Renal pelvis (tissue), 12 donors: ENCODE results near the gene PCDHB3. TPM values are rescaled to one million over a fixed set of nuclear protein-coding genes. Genes with fewer than 3 reads are reported as not detected.
"Not testable (repeated sequence)": the region's sequence is repeated elsewhere in the genome, so short reads cannot be mapped to it uniquely, and the experiment has no call there.

ENCODE experiments used
- DNase-seq: peaks from one replicate; pipeline ENCODE4 v3.0.0-alpha.2; 2013
- long read RNA-seq, 16 experiments: transcript quantifications; one replicate each; lab custom pipeline, GENCODE V29; 2026
- polyA plus RNA-seq, 3 donors: library from polyadenylated mRNA; unstranded; fragments of 120-200 nt; gene quantifications; one replicate each; pipeline ENCODE4 v1.2.1, GENCODE V29; 2013; ENCODE audit not compliant: insufficient read length in 3 of 3

The PCDHB3 gene
- polyA plus RNA-seq = 1 to 10 TPM; 3.7 to 4.7 (median 3.8) TPM
- long read RNA-seq, donor 1, partial matches to known transcripts = 0 of 1 reads
- long read RNA-seq, donor 1, other reads (novel, unspliced or antisense) = 0 of 1 reads
- long read RNA-seq, donor 2, partial matches to known transcripts = 0 of 3 reads
- long read RNA-seq, donor 2, other reads (novel, unspliced or antisense) = 0 of 3 reads
- long read RNA-seq, donor 3, partial matches to known transcripts = 0 of 2 reads
- long read RNA-seq, donor 3, other reads (novel, unspliced or antisense) = 0 of 2 reads
- long read RNA-seq, donor 4, partial matches to known transcripts = 0 of 1 reads
- long read RNA-seq, donor 4, other reads (novel, unspliced or antisense) = 0 of 1 reads
- long read RNA-seq, donor 5, partial matches to known transcripts = 0 of 2 reads
- long read RNA-seq, donor 5, other reads (novel, unspliced or antisense) = 0 of 2 reads
- long read RNA-seq, donor 6, partial matches to known transcripts = 0 of 2 reads
- long read RNA-seq, donor 6, other reads (novel, unspliced or antisense) = 0 of 2 reads
- long read RNA-seq, donor 7, partial matches to known transcripts = 0 of 3 reads
- long read RNA-seq, donor 7, other reads (novel, unspliced or antisense) = 0 of 3 reads
- long read RNA-seq, donor 8, partial matches to known transcripts = 0 of 1 reads
- long read RNA-seq, donor 8, other reads (novel, unspliced or antisense) = 0 of 1 reads
- long read RNA-seq, donor 9, partial matches to known transcripts = 0 of 1 reads
- long read RNA-seq, donor 9, other reads (novel, unspliced or antisense) = 0 of 1 reads
- long read RNA-seq, donor 10, partial matches to known transcripts = 0 of 2 reads
- long read RNA-seq, donor 10, other reads (novel, unspliced or antisense) = 0 of 2 reads
- long read RNA-seq, donor 11 = 0 reads
- long read RNA-seq, donor 12, transcript PCDHB3-201 (1 exons, 3,355 nt) = major isoform, 9 of 9 reads
- long read RNA-seq, donor 12, partial matches to known transcripts = 0 of 9 reads
- long read RNA-seq, donor 12, other reads (novel, unspliced or antisense) = 0 of 9 reads
- long read RNA-seq, donor 13, partial matches to known transcripts = 0 of 1 reads
- long read RNA-seq, donor 13, other reads (novel, unspliced or antisense) = 0 of 1 reads
- long read RNA-seq, donor 14, partial matches to known transcripts = 0 of 1 reads
- long read RNA-seq, donor 14, other reads (novel, unspliced or antisense) = 0 of 1 reads
- long read RNA-seq, donor 15, transcript PCDHB3-201 (1 exons, 3,355 nt) = major isoform, 7 of 7 reads
- long read RNA-seq, donor 15, partial matches to known transcripts = 0 of 7 reads
- long read RNA-seq, donor 15, other reads (novel, unspliced or antisense) = 0 of 7 reads
- long read RNA-seq, donor 16, partial matches to known transcripts = 0 of 1 reads
- long read RNA-seq, donor 16, other reads (novel, unspliced or antisense) = 0 of 1 reads

GRCh38 chr5:141100243-141100805 lies at the start of gene PCDHB3:
Gene PCDHB3, plus strand, starts transcription at chr5:141100473. Its CDS starts 177 bp downstream, at chr5:141100650.
- no peak for DNase-seq

- DNase-seq = peak; percentile 30
Measured at GRCh38 chr5:141050622-141051520, 49.4 kb upstream of the PCDHB3 start, which contains the start of gene PCDHB1. Gene PCDHB1, plus strand, starts transcription at chr5:141051374. Its CDS starts 97 bp downstream, at chr5:141051471.

DNA sequence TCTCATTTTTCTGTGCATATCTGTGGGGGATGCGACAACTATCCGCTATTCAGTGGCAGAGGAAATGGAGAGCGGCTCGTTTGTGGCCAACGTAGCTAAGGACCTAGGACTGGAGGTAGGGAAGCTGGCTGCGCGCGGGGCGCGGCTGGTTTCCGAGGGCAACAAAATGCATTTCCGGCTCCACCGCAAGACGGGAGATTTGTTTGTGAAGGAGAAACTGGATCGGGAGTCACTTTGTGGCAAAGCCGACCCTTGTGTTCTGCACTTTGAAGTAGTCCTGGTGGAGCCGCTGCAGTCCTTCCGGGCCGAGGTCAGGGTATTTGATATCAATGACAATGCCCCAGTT lies 48.8 kb upstream of the PCDHB3 start:
- no peak for DNase-seq

- DNase-seq = no peak
Measured at GRCh38 chr5:141077826-141078225, 22.4 kb upstream of the PCDHB3 start.

- DNase-seq = no peak
Measured at GRCh38 chr5:141082228-141082627, 18.0 kb upstream of the PCDHB3 start.

GRCh38 chr5:141084487-141084989 lies 15.7 kb upstream of the PCDHB3 start:
- peak; percentile 30 for DNase-seq

DNA sequence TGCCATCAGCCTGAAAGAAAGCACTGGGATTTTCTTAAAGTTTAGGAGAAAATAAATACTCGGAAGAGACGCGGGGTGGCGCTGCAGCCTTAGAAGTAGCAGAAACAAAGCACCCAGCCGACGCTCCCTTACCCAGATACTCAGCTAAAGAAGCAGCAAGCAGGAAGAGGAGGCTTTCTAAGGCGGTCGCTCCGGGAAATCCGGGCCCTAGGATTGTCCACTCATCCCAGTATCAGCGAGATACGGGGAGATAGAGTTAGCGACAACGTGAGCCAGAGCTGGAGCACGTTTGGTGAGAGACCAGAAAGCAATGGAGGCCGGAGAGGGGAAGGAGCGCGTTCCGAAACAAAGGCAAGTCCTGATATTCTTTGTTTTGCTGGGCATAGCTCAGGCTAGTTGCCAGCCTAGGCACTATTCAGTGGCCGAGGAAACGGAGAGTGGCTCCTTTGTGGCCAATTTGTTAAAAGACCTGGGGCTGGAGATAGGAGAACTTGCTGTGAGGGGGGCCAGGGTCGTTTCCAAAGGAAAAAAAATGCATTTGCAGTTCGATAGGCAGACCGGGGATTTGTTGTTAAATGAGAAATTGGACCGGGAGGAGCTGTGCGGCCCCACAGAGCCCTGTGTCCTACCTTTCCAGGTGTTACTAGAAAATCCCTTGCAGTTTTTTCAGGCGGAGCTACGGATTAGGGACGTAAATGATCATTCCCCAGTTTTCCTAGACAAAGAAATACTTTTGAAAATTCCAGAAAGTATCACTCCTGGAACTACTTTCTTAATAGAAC lies 5.6 kb upstream of the PCDHB3 start, which contains the start of gene PCDHB2:
PCDHB2 (plus strand) TSS at position 135 of the 782 bp plus-strand sequence; CDS start at position 311, 176 bp downstream.
- peak; percentile 9 for DNase-seq

GRCh38 chr5:141095263-141095641 lies 5.0 kb upstream of the PCDHB3 start:
- DNase-seq = no peak

DNA sequence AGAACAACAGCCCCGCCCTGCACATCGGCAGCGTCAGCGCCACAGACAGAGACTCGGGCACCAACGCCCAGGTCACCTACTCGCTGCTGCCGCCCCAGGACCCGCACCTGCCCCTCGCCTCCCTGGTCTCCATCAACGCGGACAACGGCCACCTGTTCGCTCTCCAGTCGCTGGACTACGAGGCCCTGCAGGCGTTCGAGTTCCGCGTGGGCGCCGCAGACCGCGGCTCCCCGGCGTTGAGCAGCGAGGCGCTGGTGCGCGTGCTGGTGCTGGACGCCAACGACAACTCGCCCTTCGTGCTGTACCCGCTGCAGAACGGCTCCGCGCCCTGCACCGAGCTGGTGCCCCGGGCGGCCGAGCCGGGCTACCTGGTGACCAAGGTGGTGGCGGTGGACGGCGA lies 4.1 kb upstream of the PCDHB3 start:
- not testable (repeated sequence) for DNase-seq

GRCh38 chr5:141096586-141096985 lies 3.7 kb upstream of the PCDHB3 start:
- DNase-seq = not testable (repeated sequence)

DNA sequence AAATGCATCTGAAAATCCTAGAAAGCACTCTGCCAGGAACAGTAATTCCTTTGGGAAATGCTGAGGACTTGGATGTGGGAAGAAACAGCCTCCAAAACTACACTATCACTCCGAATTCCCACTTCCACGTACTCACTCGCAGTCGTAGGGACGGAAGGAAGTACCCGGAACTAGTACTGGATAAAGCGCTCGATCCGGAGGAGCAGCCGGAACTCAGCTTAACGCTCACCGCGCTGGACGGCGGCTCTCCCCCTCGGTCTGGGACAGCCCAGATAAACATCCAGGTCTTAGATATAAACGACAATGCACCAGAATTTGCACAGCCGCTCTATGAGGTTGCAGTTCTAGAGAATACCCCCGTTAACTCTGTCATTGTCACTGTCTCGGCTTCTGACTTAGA lies 786 bp downstream of the PCDHB3 start:
- no peak for DNase-seq

DNA sequence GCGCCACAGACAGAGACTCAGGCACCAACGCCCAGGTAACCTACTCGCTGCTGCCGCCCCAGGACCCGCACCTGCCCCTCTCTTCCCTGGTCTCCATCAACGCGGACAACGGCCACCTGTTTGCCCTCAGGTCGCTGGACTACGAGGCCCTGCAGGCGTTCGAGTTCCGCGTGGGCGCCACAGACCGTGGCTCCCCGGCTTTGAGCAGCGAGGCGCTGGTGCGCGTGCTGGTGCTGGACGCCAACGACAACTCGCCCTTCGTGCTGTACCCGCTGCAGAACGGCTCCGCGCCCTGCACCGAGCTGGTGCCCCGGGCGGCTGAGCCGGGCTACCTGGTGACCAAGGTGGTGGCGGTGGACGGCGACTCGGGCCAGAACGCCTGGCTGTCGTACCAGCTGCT lies 1.8 kb downstream of the PCDHB3 start:
- not testable (repeated sequence) for DNase-seq

DNA sequence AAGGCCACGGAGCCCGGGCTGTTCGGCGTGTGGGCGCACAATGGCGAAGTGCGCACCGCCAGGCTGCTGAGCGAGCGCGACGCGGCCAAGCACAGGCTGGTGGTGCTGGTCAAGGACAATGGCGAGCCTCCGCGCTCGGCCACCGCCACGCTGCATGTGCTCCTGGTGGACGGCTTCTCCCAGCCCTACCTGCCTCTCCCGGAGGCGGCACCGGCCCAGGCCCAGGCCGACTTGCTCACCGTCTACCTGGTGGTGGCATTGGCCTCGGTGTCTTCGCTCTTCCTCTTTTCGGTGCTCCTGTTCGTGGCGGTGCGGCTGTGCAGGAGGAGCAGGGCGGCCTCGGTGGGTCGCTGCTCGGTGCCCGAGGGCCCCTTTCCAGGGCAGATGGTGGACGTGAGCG lies 2.2 kb downstream of the PCDHB3 start:
- not testable (repeated sequence) for DNase-seq

DNA sequence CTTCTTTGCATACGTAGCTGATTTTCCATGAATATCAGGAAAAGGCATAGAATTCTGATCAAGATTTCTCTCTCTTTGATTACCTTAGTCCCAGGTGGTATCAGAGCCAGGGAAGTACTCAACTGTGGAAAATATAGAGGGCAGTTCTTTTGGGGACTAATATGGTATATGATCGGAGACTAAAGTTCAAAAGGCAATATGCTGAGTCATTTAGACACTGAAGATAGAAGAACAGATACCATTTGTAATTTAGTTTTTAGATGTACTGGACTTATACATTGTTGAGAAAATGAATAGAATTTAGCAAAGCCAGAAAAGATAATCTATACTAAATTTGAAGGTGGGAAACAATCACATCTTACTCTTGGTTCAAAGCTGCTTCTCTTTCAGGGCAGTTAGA lies 5.1 kb downstream of the PCDHB3 start:
- DNase-seq = no peak

DNA sequence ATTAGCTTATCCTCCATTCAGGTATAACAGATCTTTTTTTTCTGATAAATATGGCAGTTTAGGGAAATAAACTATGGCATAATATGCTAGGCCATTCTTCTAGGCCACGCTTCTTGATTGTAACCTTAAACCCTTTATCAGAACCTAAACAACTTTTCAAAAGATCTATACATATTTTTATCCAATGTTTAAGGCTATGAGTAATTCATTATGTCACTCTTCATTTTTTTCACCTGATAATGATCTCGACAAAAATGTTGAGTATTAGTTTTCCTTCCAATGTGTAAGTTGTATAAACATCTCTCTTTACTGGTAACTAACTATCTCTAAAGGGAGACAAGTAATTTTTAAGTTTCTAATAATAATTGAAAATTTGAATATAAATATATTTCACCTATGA lies 19.0 kb downstream of the PCDHB3 start:
- no peak for DNase-seq

DNA sequence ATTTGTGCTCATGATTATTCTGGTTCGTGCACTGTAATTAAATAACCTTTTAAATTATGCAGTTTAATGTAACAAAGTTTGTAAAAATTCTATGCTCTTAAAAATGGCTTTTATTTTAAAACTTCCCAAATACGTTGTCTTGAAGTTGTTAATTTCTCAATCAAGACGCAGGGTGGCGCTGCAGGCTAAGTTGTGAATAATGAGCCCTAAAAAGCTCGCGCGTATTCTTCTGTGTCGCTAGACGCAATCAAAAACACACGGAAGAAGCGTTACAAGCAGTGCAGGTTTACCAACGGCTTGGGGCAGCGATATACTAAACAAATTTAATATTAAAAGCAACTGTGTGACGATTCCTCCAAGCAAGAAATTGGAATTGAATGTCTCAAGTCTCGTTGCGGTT lies 21.3 kb downstream of the PCDHB3 start, which contains the start of gene PCDHB4:
PCDHB4 (plus strand) TSS at position 256 of the 400 bp plus-strand sequence. CDS start 181 bp downstream, outside the sequence.
- DNase-seq = no peak

GRCh38 chr5:141121985-141122384 lies 21.7 kb downstream of the PCDHB3 start:
- DNase-seq = no peak

DNA sequence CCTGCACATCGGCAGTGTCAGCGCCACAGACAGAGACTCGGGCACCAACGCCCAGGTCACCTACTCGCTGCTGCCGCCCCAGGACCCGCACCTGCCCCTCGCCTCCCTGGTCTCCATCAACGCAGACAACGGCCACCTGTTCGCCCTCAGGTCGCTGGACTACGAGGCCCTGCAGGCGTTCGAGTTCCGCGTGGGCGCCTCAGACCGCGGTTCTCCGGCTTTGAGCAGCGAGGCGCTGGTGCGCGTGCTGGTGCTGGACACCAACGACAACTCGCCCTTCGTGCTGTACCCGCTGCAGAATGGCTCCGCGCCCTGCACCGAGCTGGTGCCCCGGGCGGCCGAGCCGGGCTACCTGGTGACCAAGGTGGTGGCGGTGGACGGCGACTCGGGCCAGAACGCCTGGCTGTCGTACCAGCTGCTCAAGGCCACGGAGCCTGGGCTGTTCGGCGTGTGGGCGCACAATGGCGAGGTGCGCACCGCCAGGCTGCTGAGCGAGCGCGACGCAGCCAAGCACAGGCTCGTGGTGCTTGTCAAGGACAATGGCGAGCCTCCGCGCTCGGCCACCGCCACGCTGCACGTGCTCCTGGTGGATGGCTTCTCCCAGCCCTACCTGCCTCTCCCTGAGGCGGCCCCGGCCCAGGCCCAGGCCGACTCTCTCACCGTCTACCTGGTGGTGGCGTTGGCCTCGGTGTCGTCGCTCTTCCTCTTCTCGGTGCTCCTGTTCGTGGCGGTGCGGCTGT lies 23.3 kb downstream of the PCDHB3 start:
- not testable (repeated sequence) for DNase-seq
